HCT116 (cell line): ENCODE data around the gene LRRC61. TPM values are rescaled to one million over a fixed set of nuclear protein-coding genes. Genes with fewer than 3 reads are reported as not detected.

Experiments used
- ATAC-seq: fragments of 200-7000 bp; cut with Tn5 transposase; 2 replicates; pipeline ENCODE4 v1.9.1; 2020; ENCODE audit warnings: mild to moderate bottlenecking, moderate library complexity
- BruUV-seq: library from RNA; stranded (reverse); fragments of 400-500 nt; replicated peaks from 2 replicates; lab custom pipeline; 2021; lab: Mats Ljungman, UMichigan
- CTCF ChIA-PET: fragments of 300-600 bp; sonication (Branson Sonifier 250); formaldehyde crosslinking; loops from one replicate; lab custom pipeline; 2021; ENCODE audit warnings: antibody characterized with exemption; lab: Charles Lee
- POLR2A ChIA-PET: fragments of 300-600, 350-600 bp; sonication (Branson Sonifier 250); formaldehyde crosslinking; loops from one replicate; lab custom pipeline; 2021; ENCODE audit warnings: antibody characterized with exemption; lab: Charles Lee
- RAD21 ChIA-PET, 2 experiments: fragments of 300-600 bp; sonication (Branson Sonifier 250); formaldehyde crosslinking; loops; one replicate each; lab custom pipeline; 2023; ENCODE audit warnings: low total read pairs in 2 of 2; ENCODE audit not compliant: uncharacterized antibody in 2 of 2, unreplicated experiment in 2 of 2, low non-redundant PET in 1 of 2; lab: Charles Lee
- DNase-seq: peaks from one replicate; pipeline ENCODE4 v3.0.0-alpha.2; 2010; ENCODE audit warnings: low read depth, low spot score
- H2AFZ ChIP-seq: fragments of 200-600 bp; shearing (Covaris generic), sonication (generic); 2 replicates; pipeline ENCODE4 v1.6.1; 2017; ENCODE audit warnings: low read depth, mixed run types, mixed read lengths, antibody characterized with exemption, low read length; ENCODE audit not compliant: poor library complexity, severe bottlenecking
- H3K27ac ChIP-seq: 2 replicates; pipeline ENCODE4 v1.5.1; 2012; ENCODE audit warnings: low read depth, low read length
- H3K27me3 ChIP-seq: fragments of 200-600 bp; sonication (generic); 2 replicates; pipeline ENCODE4 v1.6.1; 2016; ENCODE audit warnings: mixed run types, low read length, mixed read lengths; ENCODE audit not compliant: insufficient read depth
- H3K36me3 ChIP-seq, 2 experiments: fragments of 200-500 bp in 1 of 2; fragments of 200-600 bp in 1 of 2; sonication (Bioruptor generic) in 1 of 2; sonication (generic) in 1 of 2; 2 replicates each; pipeline versions ENCODE4 v1.5.1 to v1.6.1; 2014 to 2016; ENCODE audit warnings: low read length in 2 of 2, inconsistent platforms in 1 of 2, mixed read lengths in 1 of 2, mixed run types in 1 of 2; ENCODE audit not compliant: insufficient read depth in 2 of 2, control insufficient read depth in 1 of 2
- H3K4me1 ChIP-seq, 2 experiments: fragments of 200-600 bp in 1 of 2; sonication (generic) in 1 of 2; 2 replicates each; pipeline versions ENCODE4 v1.5.1 to v1.6.1; 2012 to 2017; ENCODE audit warnings: low read length in 2 of 2, inconsistent platforms in 1 of 2, mild to moderate bottlenecking in 1 of 2, mixed read lengths in 1 of 2, mixed run types in 1 of 2, moderate library complexity in 1 of 2; ENCODE audit not compliant: insufficient read depth in 2 of 2, control insufficient read depth in 1 of 2
- H3K4me2 ChIP-seq: fragments of 200-600 bp; sonication (generic); 2 replicates; pipeline ENCODE4 v1.6.1; 2017; ENCODE audit warnings: mixed run types, low read length, mixed read lengths
- H3K4me3 ChIP-seq, 2 experiments: fragments of 200-600 bp in 1 of 2; sonication (generic) in 1 of 2; replicated peaks in 1 of 2; 2 replicates each; pipeline ENCODE4 v1.5.1; 2011 to 2016; ENCODE audit warnings: low read length in 2 of 2, control low read depth in 1 of 2, low read depth in 1 of 2, mild to moderate bottlenecking in 1 of 2, mixed read lengths in 1 of 2, mixed run types in 1 of 2
- H3K79me2 ChIP-seq: fragments of 200-600 bp; sonication (generic); 2 replicates; pipeline ENCODE4 v1.6.1; 2017; ENCODE audit warnings: mild to moderate bottlenecking, mixed run types, low read length, moderate library complexity, mixed read lengths; ENCODE audit not compliant: insufficient read depth
- H3K9ac ChIP-seq: fragments of 200-600 bp; sonication (generic); 2 replicates; pipeline ENCODE4 v1.6.1; 2016; ENCODE audit warnings: low read length, mixed read lengths
- H3K9me2 ChIP-seq: fragments of 200-600 bp; sonication (generic), shearing (Covaris generic); 2 replicates; pipeline ENCODE4 v1.6.1; 2017; ENCODE audit warnings: mixed run types, mild to moderate bottlenecking, moderate library complexity; ENCODE audit not compliant: insufficient read depth
- H3K9me3 ChIP-seq, 2 experiments: fragments of 200-500 bp in 1 of 2; fragments of 200-600 bp in 1 of 2; sonication (Bioruptor generic) in 1 of 2; sonication (generic) in 1 of 2; 2 replicates each; pipeline ENCODE4 v1.6.1; 2014 to 2017; ENCODE audit warnings: low read length in 2 of 2, mixed read lengths in 2 of 2, inconsistent platforms in 1 of 2, low read depth in 1 of 2, mild to moderate bottlenecking in 1 of 2, mixed run types in 1 of 2, moderate library complexity in 1 of 2; ENCODE audit not compliant: control insufficient read depth in 1 of 2, insufficient read depth in 1 of 2
- H4K20me1 ChIP-seq: fragments of 200-600 bp; sonication (generic), shearing (Covaris generic); 2 replicates; pipeline ENCODE4 v1.6.1; 2017; ENCODE audit warnings: mixed run types, mild to moderate bottlenecking, moderate library complexity; ENCODE audit not compliant: insufficient read depth
- CBX3 ChIP-seq: IDR thresholded peaks from 2 replicates; pipeline ENCODE4 v1.6.1; 2012; ENCODE audit warnings: low read depth
- EGR1 ChIP-seq: IDR thresholded peaks from 2 replicates; pipeline ENCODE4 v1.6.1; 2012; ENCODE audit warnings: low read depth
- EZH2phosphoT487 ChIP-seq: fragments of 200-600 bp; IDR thresholded peaks from 2 replicates; pipeline ENCODE4 v1.6.1; 2018; ENCODE audit warnings: antibody characterized with exemption, borderline replicate concordance
- POLR2A ChIP-seq: IDR thresholded peaks from 2 replicates; pipeline ENCODE4 v1.7.0; 2011; ENCODE audit warnings: borderline replicate concordance; ENCODE audit not compliant: insufficient read depth, insufficient read length; ENCODE audit errors: extremely low read depth
- SRF ChIP-seq: IDR thresholded peaks from 2 replicates; pipeline ENCODE4 v1.6.1; 2012; ENCODE audit warnings: low read depth
- ZFX ChIP-seq: fragments of 450-650 bp; IDR thresholded peaks from 2 replicates; pipeline ENCODE4 v1.6.1; 2017
- intact Hi-C: fragments of 100-400 bp; cut with micrococcal nuclease; formaldehyde crosslinking; loops from 2 replicates; pipeline ENCODE4 v1.10.0; 2022
- total RNA-seq: library from RNA; stranded (reverse); gene quantifications from one replicate; pipeline ENCODE4 v1.2.1, GENCODE V29; 2021; ENCODE audit not compliant: unreplicated experiment
- TF ChIP-seq, protein P1 (sequence below): IDR thresholded peaks from 2 replicates; pipeline ENCODE4 v1.6.1; 2012
- TF ChIP-seq, protein P2 (sequence below): IDR thresholded peaks from 2 replicates; pipeline ENCODE4 v1.6.1; 2011; ENCODE audit warnings: mild to moderate bottlenecking, low read length, moderate library complexity; ENCODE audit not compliant: insufficient replicate concordance; ENCODE audit errors: extremely low read depth

Gene LRRC61
- total RNA-seq, 1 experiment from 2014 or later: 12.0 TPM

DNA sequence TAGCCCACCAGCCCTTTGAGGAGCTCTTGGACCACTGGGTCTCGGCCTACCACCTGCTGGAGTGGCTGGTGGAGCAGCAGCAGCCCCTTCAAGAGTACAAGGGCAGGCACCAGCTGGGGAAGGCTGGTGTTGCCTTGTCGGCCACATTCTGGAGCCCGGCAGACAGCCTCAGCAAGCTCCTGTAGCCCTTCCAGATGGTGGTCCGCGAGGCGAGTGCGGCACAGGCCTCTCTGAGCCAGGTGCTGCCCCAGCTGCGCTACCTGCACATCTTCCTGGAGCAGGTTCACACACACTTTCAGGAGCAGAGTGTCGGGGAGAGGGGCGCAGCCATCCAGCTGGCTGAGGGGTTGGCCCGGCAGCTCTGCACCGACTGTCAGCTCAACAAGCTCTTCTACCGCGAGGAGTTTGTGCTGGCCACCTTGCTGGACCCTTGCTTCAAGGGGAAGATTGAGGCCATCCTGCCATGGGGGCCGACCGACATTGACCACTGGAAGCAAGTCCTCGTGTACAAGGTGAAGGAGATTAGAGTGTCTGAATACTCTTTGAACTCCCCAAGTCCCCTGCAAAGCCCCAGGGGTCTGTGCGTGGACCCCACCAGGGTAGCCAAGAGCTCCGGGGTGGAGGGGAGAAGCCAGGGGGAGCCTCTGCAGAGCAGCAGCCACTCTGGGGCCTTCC lies 7.2 kb downstream of the LRRC61 start:
- Histone ChIP-seq H3K36me3 (peaks cover 0 to 3% of the 10 kb centered on the region in 2 experiments; a peak in 1 of 4 replicates), H4K20me1 (no peaks in the 10 kb centered on the region), H3K4me2 (no peak overlapping the region), H3K27me3 (no peaks in the 10 kb centered on the region), H3K4me3 (no peak overlapping the region), H3K9me3 (no peaks in the 10 kb centered on the region), H3K27ac (no peak overlapping the region), H3K4me1 (no peaks in the 10 kb centered on the region), H3K9ac (no peak overlapping the region), H3K9me2 (no peaks in the 10 kb centered on the region), H2AFZ (no peak overlapping the region), H3K79me2 (no peaks in the 10 kb centered on the region)
- ATAC-seq (no peak), DNase-seq (no peak)
- ChIA-PET RAD21 (no interaction called here), POLR2A (no interaction called here), CTCF (no interaction called here)
- intact Hi-C loops: no loop called here
- BruUV-seq: no TSS peak
- no peak for TF ChIP-seq SRF
- no peak for TF ChIP-seq CBX3
- TF ChIP-seq, protein P1, sequence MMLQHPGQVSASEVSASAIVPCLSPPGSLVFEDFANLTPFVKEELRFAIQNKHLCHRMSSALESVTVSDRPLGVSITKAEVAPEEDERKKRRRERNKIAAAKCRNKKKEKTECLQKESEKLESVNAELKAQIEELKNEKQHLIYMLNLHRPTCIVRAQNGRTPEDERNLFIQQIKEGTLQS: no peak
- no peak for TF ChIP-seq POLR2A
- no peak for TF ChIP-seq ZFX
- TF ChIP-seq EZH2phosphoT487: no peak

DNA sequence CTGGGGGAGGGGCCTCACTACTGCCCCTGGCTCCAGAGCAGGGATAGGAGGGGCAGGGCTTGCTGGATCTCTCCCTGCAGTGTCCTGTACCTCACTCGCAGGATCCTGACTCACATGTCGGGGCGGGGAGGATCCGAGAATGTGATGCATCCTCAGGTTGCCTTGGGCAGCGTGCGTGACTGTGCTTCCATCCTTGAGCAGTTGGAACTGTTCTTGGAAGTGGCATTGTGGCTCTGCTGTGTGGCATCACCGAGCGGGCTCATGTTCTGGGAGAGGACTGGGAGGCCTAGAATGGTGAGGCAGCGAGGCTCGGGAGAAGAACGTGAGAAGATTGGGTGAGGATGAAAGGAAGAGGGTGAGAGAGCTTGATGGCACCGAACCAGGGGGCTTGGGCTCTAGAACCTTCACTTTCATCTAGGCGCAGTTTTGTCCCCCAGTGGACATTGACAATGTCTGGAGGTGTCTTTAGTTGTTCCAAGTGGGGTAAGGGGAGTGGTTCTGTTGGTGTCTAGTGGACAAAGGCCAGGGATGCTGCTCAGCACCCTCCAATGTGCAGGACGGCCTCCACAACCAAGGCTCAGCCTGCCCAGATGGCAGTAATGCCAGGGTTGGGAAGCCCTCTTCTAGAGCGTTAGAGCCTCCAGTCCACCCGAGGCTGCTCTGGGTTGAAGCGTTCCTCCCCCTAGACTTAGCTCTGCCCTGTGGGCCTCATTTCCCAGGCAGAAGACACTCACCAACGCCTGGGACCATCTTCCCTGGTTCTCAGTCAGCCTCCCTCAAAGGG lies 9.9 kb downstream of the LRRC61 start:
- TF ChIP-seq SRF: no peak
- TF ChIP-seq EGR1: no peak
- TF ChIP-seq, protein P1: no peak
- TF ChIP-seq, protein P2, sequence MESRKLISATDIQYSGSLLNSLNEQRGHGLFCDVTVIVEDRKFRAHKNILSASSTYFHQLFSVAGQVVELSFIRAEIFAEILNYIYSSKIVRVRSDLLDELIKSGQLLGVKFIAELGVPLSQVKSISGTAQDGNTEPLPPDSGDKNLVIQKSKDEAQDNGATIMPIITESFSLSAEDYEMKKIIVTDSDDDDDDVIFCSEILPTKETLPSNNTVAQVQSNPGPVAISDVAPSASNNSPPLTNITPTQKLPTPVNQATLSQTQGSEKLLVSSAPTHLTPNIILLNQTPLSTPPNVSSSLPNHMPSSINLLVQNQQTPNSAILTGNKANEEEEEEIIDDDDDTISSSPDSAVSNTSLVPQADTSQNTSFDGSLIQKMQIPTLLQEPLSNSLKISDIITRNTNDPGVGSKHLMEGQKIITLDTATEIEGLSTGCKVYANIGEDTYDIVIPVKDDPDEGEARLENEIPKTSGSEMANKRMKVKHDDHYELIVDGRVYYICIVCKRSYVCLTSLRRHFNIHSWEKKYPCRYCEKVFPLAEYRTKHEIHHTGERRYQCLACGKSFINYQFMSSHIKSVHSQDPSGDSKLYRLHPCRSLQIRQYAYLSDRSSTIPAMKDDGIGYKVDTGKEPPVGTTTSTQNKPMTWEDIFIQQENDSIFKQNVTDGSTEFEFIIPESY: no peak
- TF ChIP-seq CBX3: no peak
- H3K9me3 ChIP-seq: no peaks in the 10 kb centered on the region
- ChIA-PET RAD21 (no interaction called here), CTCF (no interaction called here), POLR2A (no interaction called here)
- H3K4me2 ChIP-seq: no peak overlapping the region
- no peaks in the 10 kb centered on the region for H3K9me2 ChIP-seq
- H3K4me3 ChIP-seq: no peak overlapping the region
- intact Hi-C loops: no loop called here
- DNase-seq (no peak), ATAC-seq (no peak)
- H4K20me1 ChIP-seq: no peaks in the 10 kb centered on the region
- H3K79me2 ChIP-seq: no peaks in the 10 kb centered on the region
- H2AFZ ChIP-seq: no peak overlapping the region
- H3K27me3 ChIP-seq: no peaks in the 10 kb centered on the region
- H3K9ac ChIP-seq: no peak overlapping the region
- no peaks in the 10 kb centered on the region for H3K36me3 ChIP-seq
- no peaks in the 10 kb centered on the region for H3K4me1 ChIP-seq
- no TSS peak for BruUV-seq
- no peak overlapping the region for H3K27ac ChIP-seq
